H1 (cell line): Measurements from ENCODE around the gene RLBP1. TPM values are rescaled to one million over a fixed set of nuclear protein-coding genes. Genes with fewer than 3 reads are reported as not detected.

Source experiments
- CTCF ChIA-PET: fragments of 300-600 bp; sonication (Branson Sonifier 250); formaldehyde crosslinking; loops from one replicate; lab custom pipeline; 2021; ENCODE audit not compliant: partially characterized antibody; lab: Charles Lee
- POLR2A ChIA-PET: fragments of 300-600 bp; sonication (Branson Sonifier 250); formaldehyde crosslinking; loops from one replicate; lab custom pipeline; 2021; ENCODE audit warnings: inconsistent platforms; ENCODE audit not compliant: partially characterized antibody; lab: Charles Lee
- DNase-seq, 2 experiments: peaks; one replicate each; pipeline versions ENCODE4 v3.0.0 to v3.0.0-alpha.2; 2010 to 2022; ENCODE audit warnings: low spot score in 2 of 2, low read depth in 1 of 2, mixed read lengths in 1 of 2
- FAIRE-seq: peaks from 2 replicates; lab custom pipeline; 2011; peaks lifted over from hg19 to GRCh38; lab: Jason Lieb, UNC
- H2AFZ ChIP-seq: 2 replicates; pipeline ENCODE4 v1.8.1; 2012; ENCODE audit warnings: low read length, inconsistent platforms
- H2AK5ac ChIP-seq: 2 replicates; pipeline ENCODE4 v1.6.1; 2013; ENCODE audit warnings: low read depth, low read length
- H2BK120ac ChIP-seq: replicated peaks from 2 replicates; pipeline ENCODE3; 2013; ENCODE audit warnings: low read depth, low read length, inconsistent platforms
- H2BK12ac ChIP-seq: 2 replicates; pipeline ENCODE4 v1.6.1; 2013; ENCODE audit warnings: low read depth, low read length
- H2BK15ac ChIP-seq: 2 replicates; pipeline ENCODE4 v1.6.1; 2013; ENCODE audit warnings: low read length
- H2BK20ac ChIP-seq: 2 replicates; pipeline ENCODE4 v1.6.1; 2013; ENCODE audit warnings: low read length
- H2BK5ac ChIP-seq: 2 replicates; pipeline ENCODE4 v1.6.1; 2013; ENCODE audit warnings: low read depth, low read length
- H3K14ac ChIP-seq: 2 replicates; pipeline ENCODE4 v1.6.1; 2013; ENCODE audit warnings: inconsistent platforms; ENCODE audit not compliant: insufficient read length
- H3K18ac ChIP-seq: 2 replicates; pipeline ENCODE4 v1.6.1; 2013; ENCODE audit warnings: low read length; ENCODE audit errors: extremely low read depth
- H3K23ac ChIP-seq: 2 replicates; pipeline ENCODE4 v1.6.1; 2013; ENCODE audit warnings: inconsistent platforms; ENCODE audit not compliant: insufficient read length
- H3K23me2 ChIP-seq: 2 replicates; pipeline ENCODE4 v1.6.1; 2013; ENCODE audit warnings: low read depth, low read length
- H3K27ac ChIP-seq: 2 replicates; pipeline ENCODE4 v1.6.1; 2011; ENCODE audit warnings: low read depth, low read length, inconsistent platforms
- H3K27me3 ChIP-seq, 4 experiments: replicated peaks in 1 of 4; 1 replicate in 1 of 4; 2 replicates in 3 of 4; pipeline versions ENCODE4 v1.6.1 to v1.8.1; 2011 to 2013; ENCODE audit warnings: low read length in 3 of 4, mild to moderate bottlenecking in 3 of 4, inconsistent platforms in 2 of 4, mixed read lengths in 2 of 4, moderate library complexity in 1 of 4; ENCODE audit not compliant: control insufficient read depth in 3 of 4, insufficient read depth in 3 of 4; ENCODE audit errors: extremely low read depth in 1 of 4
- H3K36me3 ChIP-seq, 4 experiments: 2 replicates each; pipeline versions ENCODE4 v1.6.1 to v1.8.1; 2011 to 2013; ENCODE audit warnings: mild to moderate bottlenecking in 4 of 4, low read length in 3 of 4, moderate library complexity in 2 of 4, control low read depth in 1 of 4, inconsistent platforms in 1 of 4; ENCODE audit not compliant: insufficient read depth in 4 of 4, control insufficient read depth in 2 of 4
- H3K4ac ChIP-seq: replicated peaks from 2 replicates; pipeline ENCODE3; 2013; ENCODE audit warnings: low read length, low read depth, mixed read lengths, inconsistent platforms; ENCODE audit not compliant: insufficient read length
- H3K4me1 ChIP-seq, 4 experiments: replicated peaks in 1 of 4; 1 replicate in 1 of 4; 2 replicates in 3 of 4; pipeline versions ENCODE4 v1.6.1 to v1.8.1; 2011 to 2013; ENCODE audit warnings: low read length in 3 of 4, inconsistent platforms in 2 of 4, mixed read lengths in 1 of 4; ENCODE audit not compliant: insufficient read depth in 4 of 4, control insufficient read depth in 3 of 4
- H3K4me2 ChIP-seq, 2 experiments: 2 replicates each; pipeline versions ENCODE4 v1.6.1 to v1.8.1; 2011 to 2013; ENCODE audit warnings: low read depth in 2 of 2, low read length in 2 of 2, control low read depth in 1 of 2, inconsistent platforms in 1 of 2, mild to moderate bottlenecking in 1 of 2; ENCODE audit not compliant: insufficient read depth in 1 of 2
- H3K4me3 ChIP-seq, 4 experiments: fragments of 200-600, 300-600 bp in 1 of 4; sonication (generic), shearing (Covaris generic), sonication (Bioruptor Twin) in 1 of 4; 2 replicates each; pipeline versions ENCODE4 v1.5.1 to v1.8.1; 2011 to 2016; ENCODE audit warnings: low read length in 4 of 4, low read depth in 3 of 4, control low read depth in 2 of 4, inconsistent platforms in 2 of 4, mild to moderate bottlenecking in 2 of 4, mixed read lengths in 1 of 4, moderate library complexity in 1 of 4; ENCODE audit not compliant: insufficient read depth in 2 of 4; ENCODE audit errors: extremely low read depth in 1 of 4
- H3K56ac ChIP-seq: replicated peaks from 2 replicates; pipeline ENCODE3; 2013; ENCODE audit warnings: low read depth, mild to moderate bottlenecking, mixed read lengths, low read length, inconsistent platforms; ENCODE audit not compliant: insufficient read length
- H3K79me1 ChIP-seq: 2 replicates; pipeline ENCODE4 v1.6.1; 2013; ENCODE audit warnings: low read depth, low read length, control low read depth
- H3K79me2 ChIP-seq, 2 experiments: 2 replicates each; pipeline versions ENCODE4 v1.6.1 to v1.8.1; 2012 to 2013; ENCODE audit warnings: low read length in 2 of 2, mild to moderate bottlenecking in 2 of 2, inconsistent platforms in 1 of 2; ENCODE audit not compliant: insufficient read depth in 2 of 2, control insufficient read depth in 1 of 2
- H3K9ac ChIP-seq, 4 experiments: replicated peaks in 1 of 4; 1 replicate in 1 of 4; 2 replicates in 3 of 4; pipeline versions ENCODE4 v1.6.1 to v1.8.1; 2011 to 2013; ENCODE audit warnings: low read depth in 3 of 4, low read length in 3 of 4, control low read depth in 2 of 4, mild to moderate bottlenecking in 2 of 4, moderate library complexity in 2 of 4, inconsistent platforms in 1 of 4; ENCODE audit errors: extremely low read depth in 1 of 4
- H3K9me3 ChIP-seq, 2 experiments: 2 replicates each; pipeline versions ENCODE4 v1.6.1 to v1.8.1; 2012 to 2013; ENCODE audit warnings: mild to moderate bottlenecking in 2 of 2, moderate library complexity in 2 of 2, control low read depth in 1 of 2, inconsistent platforms in 1 of 2, low read depth in 1 of 2, low read length in 1 of 2, mixed read lengths in 1 of 2; ENCODE audit not compliant: insufficient read depth in 2 of 2
- H4K20me1 ChIP-seq, 2 experiments: replicated peaks in 1 of 2; 2 replicates each; pipeline versions ENCODE3 to v1.8.1; 2011 to 2013; ENCODE audit warnings: inconsistent platforms in 2 of 2, low read length in 2 of 2, mild to moderate bottlenecking in 1 of 2; ENCODE audit not compliant: insufficient read depth in 2 of 2, control insufficient read depth in 1 of 2
- H4K5ac ChIP-seq: 2 replicates; pipeline ENCODE4 v1.6.1; 2013; ENCODE audit warnings: low read length, low read depth, mixed read lengths, inconsistent platforms; ENCODE audit not compliant: insufficient read length
- H4K8ac ChIP-seq: 2 replicates; pipeline ENCODE4 v1.8.0; 2013; ENCODE audit warnings: mild to moderate bottlenecking, moderate library complexity, low read length, inconsistent platforms; ENCODE audit not compliant: insufficient read depth; ENCODE audit errors: extremely low read depth
- H4K91ac ChIP-seq: replicated peaks from 2 replicates; pipeline ENCODE3; 2013; ENCODE audit warnings: low read length, mixed read lengths, inconsistent platforms; ENCODE audit not compliant: insufficient read length
- EGR1 ChIP-seq: IDR thresholded peaks from 2 replicates; pipeline ENCODE4 v1.6.1; 2011; ENCODE audit warnings: low read depth, low read length, borderline replicate concordance
- NRF1 ChIP-seq: IDR thresholded peaks from 2 replicates; pipeline ENCODE4 v1.6.1; 2011; ENCODE audit warnings: mild to moderate bottlenecking, low read depth, low read length, improper control_type of control experiment
- POLR2AphosphoS5 ChIP-seq: IDR thresholded peaks from 2 replicates; pipeline ENCODE4 v1.6.1; 2011; ENCODE audit warnings: low read depth, low read length
- POU5F1 ChIP-seq: IDR thresholded peaks from 2 replicates; pipeline ENCODE4 v1.6.1; 2011; ENCODE audit warnings: low read depth, mild to moderate bottlenecking, low read length, moderate library complexity
- RFX5 ChIP-seq: IDR thresholded peaks from 2 replicates; pipeline ENCODE4 v1.6.1; 2011; ENCODE audit warnings: low read depth, low read length, improper control_type of control experiment, borderline replicate concordance
- SP1 ChIP-seq: IDR thresholded peaks from 2 replicates; pipeline ENCODE4 v1.6.1; 2011; ENCODE audit warnings: low read depth, low read length
- SP4 ChIP-seq: IDR thresholded peaks from 2 replicates; pipeline ENCODE4 v1.6.1; 2012; ENCODE audit warnings: low read length, inconsistent platforms
- SUZ12 ChIP-seq: fragments of 200-600 bp; sonication (generic); IDR thresholded peaks from 2 replicates; pipeline ENCODE4 v1.6.1; 2012; ENCODE audit warnings: mild to moderate bottlenecking, inconsistent platforms, low read length, moderate library complexity, mixed read lengths
- TAF1 ChIP-seq: IDR thresholded peaks from 2 replicates; pipeline ENCODE4 v1.6.1; 2011; ENCODE audit warnings: mild to moderate bottlenecking, low read depth, low read length
- TBP ChIP-seq: IDR thresholded peaks from 2 replicates; pipeline ENCODE4 v1.6.1; 2011; ENCODE audit warnings: low read depth, low read length, improper control_type of control experiment
- USF2 ChIP-seq: IDR thresholded peaks from 2 replicates; pipeline ENCODE4 v1.6.1; 2011; ENCODE audit warnings: low read length, improper control_type of control experiment
- YY1 ChIP-seq: IDR thresholded peaks from 2 replicates; pipeline ENCODE4 v1.6.1; 2011; ENCODE audit warnings: low read depth, mild to moderate bottlenecking, low read length
- WGBS, 2 experiments: shearing (Covaris generic) in 1 of 2; methylation state at CpG; one replicate each; pipeline versions ENCODE4 v1.1.6 to v1.1.7; 2013 to 2015; ENCODE audit warnings: low lambda C conversion rate in 2 of 2, mixed read lengths in 2 of 2, inconsistent platforms in 1 of 2, low coverage in 1 of 2, missing lambda C conversion rate in 1 of 2; ENCODE audit not compliant: insufficient replicate concordance in 2 of 2, insufficient coverage in 1 of 2, insufficient read length in 1 of 2; ENCODE audit errors: extremely low coverage in 1 of 2, missing lambda C conversion rate in 1 of 2; 5-methylcytosine and 5-hydroxymethylcytosine counted together
- polyA plus RNA-seq, 7 experiments: library from polyadenylated mRNA; depleted of rRNA in 3 of 7; stranded (reverse) in 5 of 7; unstranded in 2 of 7; fragments of >200 nt in 5 of 7; fragments of 200-250 nt in 2 of 7; gene quantifications; 1 replicate in 5 of 7; 2 replicates in 1 of 7; 4 replicates in 1 of 7; pipeline versions ENCODE4 v1.2.1 to v1.2.3, GENCODE V29; 2011 to 2013; ENCODE audit warnings: missing spikeins in 2 of 7, mixed read lengths in 2 of 7
- total RNA-seq: library from RNA; stranded (reverse); fragmentation: NEBNext Ultra II Directional; extraction: Animal tissue kit (Norgen Biotek cat#: 25700); gene quantifications from 2 replicates; pipeline ENCODE4 v1.2.1, GENCODE V29; 2021
- TF ChIP-seq, protein P1 (sequence below): IDR thresholded peaks from 2 replicates; pipeline ENCODE4 v1.6.1; 2011; ENCODE audit warnings: low read depth, mild to moderate bottlenecking, low read length; ENCODE audit not compliant: insufficient read depth

RLBP1 gene
- total and polyA plus RNA-seq, 2 of the 8 experiments (the other 6 are each of a cell fraction or from before 2014, with no cell fraction given), result 0.05 TPM; not detected in 1

- Histone ChIP-seq H2AK5ac (no peak overlapping the region), H3K79me1 (peaks cover 3% of the 10 kb centered on the region; the same call in 1 of the 2 replicates), H3K23ac (no peak overlapping the region), H2BK120ac (no peak overlapping the region), H3K4me3 (peak overlapping the region; percentile 79 to 96 (median 94)), H3K9ac (peak overlapping the region; percentile 65 to 97 (median 74)), H3K4me1 (peaks cover 0 to 9% (median 3%) of the 10 kb centered on the region in 4 experiments; a peak in 5 of 7 replicates), H2BK20ac (no peak overlapping the region), H3K27ac (peak overlapping the region; percentile 30; the same call in 1 of the 2 replicates), H3K36me3 (peaks cover 6 to 24% (median 19%) of the 10 kb centered on the region in 4 experiments; a peak in 6 of 8 replicates), H4K8ac (peak overlapping the region; percentile 71; the same call in 1 of the 2 replicates), H3K14ac (no peak overlapping the region), H3K79me2 (peaks cover 4 to 36% of the 10 kb centered on the region in 2 experiments; a peak in 3 of 4 replicates), H3K9me3 (0 out of 4 replicates have a peak, but pooled peaks cover 2 to 3% of the 10 kb centered on the region in 2 experiments), H2BK15ac (no peak overlapping the region), H2AFZ (0 out of 2 replicates have a peak overlapping the region, but pooled peaks have one; percentile 78), H3K4me2 (peak overlapping the region; percentile 63 to 89), H2BK12ac (no peak overlapping the region), H4K20me1 (peaks cover 0 to 3% of the 10 kb centered on the region in 2 experiments), H2BK5ac (no peak overlapping the region), H4K91ac (no peak overlapping the region), H3K4ac (no peak overlapping the region), H3K18ac (no peak overlapping the region), H3K27me3 (peaks cover 0 to 2% (median 0%) of the 10 kb centered on the region in 4 experiments; a peak in 3 of 7 replicates), H4K5ac (no peak overlapping the region), H3K56ac (no peak overlapping the region), H3K23me2 (no peaks in the 10 kb centered on the region; the same call in 1 of the 2 replicates)
- FAIRE-seq (no peak), DNase-seq (no peak)
- ChIA-PET CTCF (interaction anchor here (0.6 to 3.4 kb wide), 12 partner anchors 9 to 101 kb away, joined by 3 to 27 read pairs (median 5); no protein-coding TSS in a partner anchor), POLR2A (interaction anchor here (0.7 to 1.6 kb wide), 4 partner anchors 8 to 39 kb away, joined by 3 to 4 read pairs (median 4); no protein-coding TSS in a partner anchor)
- WGBS, 2 experiments, result 0% methylated on average over 6 of the region's 6 CpGs; no CpG with 5 or more reads in 1 of the 2 experiments
- TF ChIP-seq TBP (no peak), YY1 (no peak), SP1 (no peak), SUZ12 (no peak), TAF1 (no peak), POLR2AphosphoS5 (no peak), POU5F1 (no peak), NRF1 (no peak), USF2 (no peak), SP4 (no peak), RFX5 (no peak), EGR1 (no peak)
- TF ChIP-seq, protein P1, sequence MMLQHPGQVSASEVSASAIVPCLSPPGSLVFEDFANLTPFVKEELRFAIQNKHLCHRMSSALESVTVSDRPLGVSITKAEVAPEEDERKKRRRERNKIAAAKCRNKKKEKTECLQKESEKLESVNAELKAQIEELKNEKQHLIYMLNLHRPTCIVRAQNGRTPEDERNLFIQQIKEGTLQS, result no peak
These were observed 23.2 kb upstream of the RLBP1 start for GRCh38 chr15:89244574-89244903.
